GM03348 (cell line): ENCODE measurements around the gene AGAP3.

Experiments
- DNase-seq: peaks from one replicate; pipeline ENCODE4 v3.0.0; 2012; ENCODE audit warnings: low spot score

The AGAP3 gene

DNA sequence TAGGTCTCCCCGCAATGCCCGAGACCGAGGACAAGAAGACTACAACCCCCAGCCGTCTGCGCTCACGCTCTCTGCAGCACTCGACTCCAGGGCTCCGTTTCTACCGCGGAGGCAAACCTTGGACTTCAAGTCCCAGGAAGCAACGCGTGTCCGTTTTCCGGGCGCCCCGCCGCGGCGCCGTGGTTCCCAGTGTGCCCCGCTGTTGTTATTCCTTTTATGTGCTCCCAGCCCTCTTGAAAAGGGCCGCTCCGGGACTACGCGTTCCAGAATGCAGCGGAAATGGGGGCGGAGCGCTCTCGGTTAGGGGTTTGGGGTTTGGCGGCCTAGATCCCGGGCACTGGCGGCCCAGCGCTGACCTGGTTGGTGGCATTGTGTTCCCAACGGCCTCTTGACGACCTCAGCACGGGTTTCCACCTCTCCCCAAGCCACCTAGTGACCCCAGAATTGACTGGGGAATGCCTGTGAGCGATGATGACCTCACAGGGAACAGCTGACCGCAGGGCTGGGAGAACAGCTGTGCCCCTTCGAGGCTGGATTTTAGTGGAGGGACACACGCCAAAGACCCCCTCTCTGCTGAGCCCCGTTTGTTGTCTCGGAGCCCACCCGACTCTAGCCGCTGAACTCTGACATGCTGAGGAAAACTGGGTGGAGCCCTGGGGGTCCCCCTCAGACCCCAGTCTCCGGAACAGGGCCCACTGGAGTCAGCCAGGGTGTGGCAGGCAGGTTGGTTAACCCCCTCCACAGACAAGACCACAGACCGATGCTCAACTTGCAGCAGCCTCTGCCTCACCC, 28.1 kb upstream of the AGAP3 start:
- DNase-seq, result peak; percentile 98

DNA sequence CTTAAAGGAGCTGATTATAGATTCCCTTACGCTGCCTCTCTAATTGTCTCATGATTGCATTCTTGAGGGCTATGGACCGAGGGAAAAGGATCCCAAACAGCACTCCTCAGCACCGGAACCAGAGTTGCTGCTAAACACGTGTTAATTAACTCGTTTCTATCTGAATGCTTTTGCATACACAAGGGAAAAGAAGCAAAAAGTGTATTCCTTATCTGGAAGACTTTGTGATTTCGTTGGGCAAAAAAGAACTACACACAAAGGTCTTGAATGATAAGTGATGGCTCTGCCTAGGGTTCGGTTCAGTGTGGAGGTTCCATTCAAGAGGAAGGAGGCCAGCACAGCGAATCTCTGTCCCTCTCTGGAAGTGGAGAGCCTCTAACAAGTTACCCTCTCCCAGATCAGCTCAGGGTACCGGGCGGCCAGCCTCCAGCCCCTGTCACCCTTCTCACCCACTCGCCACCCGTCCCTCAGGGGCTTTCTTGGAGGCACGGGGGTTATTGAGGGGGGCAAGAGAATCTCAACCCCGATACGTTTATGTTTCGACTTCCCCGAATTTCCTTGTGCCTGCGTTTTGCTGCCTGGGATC, 27.4 kb upstream of the AGAP3 start:
- peak; percentile 22 for DNase-seq

DNA sequence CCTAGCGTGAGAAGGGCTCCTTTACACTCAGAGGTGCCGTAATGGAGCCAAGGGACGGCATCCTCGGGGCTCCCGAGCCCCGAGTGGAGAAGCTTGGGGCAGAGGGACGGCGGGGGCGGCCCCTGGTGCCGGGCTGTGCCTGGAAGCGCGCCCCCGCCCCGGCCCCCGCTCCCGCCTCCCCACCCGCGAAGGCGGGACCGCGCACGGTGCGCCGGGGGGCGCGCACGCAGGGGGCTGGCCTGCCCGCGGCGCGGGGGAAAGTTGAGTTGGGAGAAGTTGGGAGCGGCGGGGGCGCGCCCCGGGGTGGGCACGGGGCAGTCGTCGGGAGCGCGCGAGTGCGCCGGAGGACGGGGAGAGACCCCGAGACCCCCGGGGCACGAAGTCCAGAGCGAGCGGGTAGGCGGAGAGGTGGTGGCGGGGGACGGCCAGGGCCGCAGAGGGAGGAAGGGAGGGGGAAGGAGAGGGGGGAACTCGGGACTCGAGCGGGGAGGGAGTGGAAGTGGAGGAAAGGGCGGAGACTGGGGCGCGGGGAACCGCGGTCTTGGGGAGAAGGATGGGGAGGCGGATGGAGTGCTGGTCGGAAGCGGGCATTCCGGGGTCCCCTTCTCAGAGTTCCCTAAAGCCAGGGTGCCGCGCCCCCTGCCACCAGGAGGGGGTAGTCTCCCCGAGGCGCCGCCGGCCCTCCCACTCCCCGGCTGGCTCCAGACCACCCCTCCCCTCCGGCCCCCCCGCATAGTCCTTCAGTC, 26.7 kb upstream of the AGAP3 start, which contains the start of gene SLC4A2:
Gene SLC4A2, plus strand, starts transcription at position 223 of the 746 bp plus-strand sequence. CDS start 2,399 bp downstream, outside the sequence.
- DNase-seq, result peak; percentile 98

DNA sequence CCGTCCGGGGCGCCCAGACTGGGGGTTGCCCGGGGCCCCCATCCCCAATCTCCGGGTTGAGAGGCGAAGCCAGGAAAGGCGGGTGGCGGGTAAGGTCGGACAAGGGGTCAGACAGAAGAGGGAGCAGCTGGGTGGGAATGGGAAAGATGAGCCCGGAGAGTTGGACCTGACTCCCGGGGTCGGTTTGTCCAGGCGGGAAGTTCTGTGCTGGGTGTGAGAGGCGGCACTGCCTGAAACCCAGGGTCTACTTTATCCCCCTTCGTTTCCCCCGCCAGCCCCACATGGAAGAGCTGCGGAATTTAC, 26.2 kb upstream of the AGAP3 start:
- DNase-seq, result no peak

DNA sequence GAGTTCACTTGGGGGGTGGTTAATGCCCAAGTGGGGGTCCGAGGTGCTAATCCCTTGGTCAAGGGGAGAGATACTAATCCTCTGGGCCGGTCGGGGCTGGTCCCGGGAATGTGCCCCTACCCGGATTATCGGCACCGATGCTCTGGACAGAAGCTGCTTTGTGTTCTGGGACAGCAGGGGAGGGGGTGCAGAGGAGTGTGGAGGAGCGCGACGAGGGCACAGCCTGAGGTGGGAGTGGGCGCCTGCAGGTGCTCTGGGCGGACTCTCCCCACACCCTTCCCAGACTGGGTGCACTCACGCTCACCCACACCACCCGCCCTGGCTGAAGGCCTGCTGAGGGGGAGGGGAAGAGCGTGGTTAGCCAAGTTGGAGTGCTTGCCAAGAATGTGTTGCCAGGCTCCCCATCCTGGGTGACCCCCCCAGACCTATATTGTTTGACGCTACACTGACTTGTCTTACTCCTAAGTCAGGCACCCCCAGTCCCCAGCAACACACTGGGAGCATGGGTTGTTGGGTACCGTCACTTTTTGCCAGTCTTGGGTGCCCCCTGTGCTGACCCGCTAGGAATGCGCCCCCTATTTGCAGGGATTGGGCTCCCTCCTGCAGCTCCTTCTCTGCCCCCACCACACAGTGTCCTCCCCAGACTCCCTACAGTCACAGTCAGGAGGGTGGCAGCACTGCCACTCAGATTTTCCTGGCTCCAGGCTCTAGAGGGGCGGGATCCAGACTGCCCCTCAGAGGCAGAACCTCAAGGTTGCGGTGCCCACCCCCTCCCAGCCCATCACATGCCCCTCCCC, 25.7 kb upstream of the AGAP3 start:
- DNase-seq, result peak; percentile 58

DNA sequence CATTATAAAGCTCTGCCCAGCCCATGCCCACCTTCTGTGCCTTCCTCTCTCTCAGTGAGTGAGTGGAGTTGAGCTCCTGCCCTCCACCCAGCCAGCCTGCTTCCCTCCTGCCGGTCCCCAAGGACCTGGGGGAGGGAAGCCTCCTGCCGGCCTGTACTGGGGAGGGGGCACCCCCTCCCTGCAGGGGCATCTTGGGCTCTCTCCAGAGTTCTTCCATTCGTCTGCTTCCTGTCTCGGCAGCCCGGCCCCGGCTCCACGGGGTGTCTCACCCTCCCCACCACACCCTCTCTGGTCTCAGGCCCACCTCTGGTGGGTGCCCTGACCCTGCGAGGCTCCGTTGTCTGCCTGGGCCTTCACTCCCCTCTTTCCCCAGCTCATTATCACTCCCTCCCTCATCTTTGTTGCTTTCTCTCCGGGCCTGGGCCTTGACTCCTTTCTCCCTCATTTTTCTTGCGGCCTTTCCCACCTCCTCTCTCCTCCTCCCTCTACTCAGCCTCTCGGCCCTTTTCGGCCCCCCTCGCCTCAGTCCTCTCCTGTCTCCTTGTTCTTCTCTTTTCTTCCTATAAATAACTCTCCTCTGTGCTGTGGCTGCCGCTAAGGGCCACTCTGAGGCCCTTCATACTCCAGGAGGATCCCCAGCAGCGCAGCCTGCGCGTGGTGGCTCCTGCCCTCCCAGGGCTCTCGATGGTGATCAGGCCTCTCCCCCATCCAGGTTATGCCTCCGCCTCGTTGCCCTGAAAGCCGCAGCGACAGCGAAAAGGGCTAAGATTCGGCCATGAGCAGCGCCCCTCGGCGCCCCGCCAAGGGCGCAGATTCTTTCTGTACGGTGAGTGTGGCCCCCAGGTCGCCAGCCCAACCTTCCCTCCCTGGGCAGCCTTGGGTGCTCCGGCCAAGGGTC, 24.8 kb upstream of the AGAP3 start:
- DNase-seq, result no peak

DNA sequence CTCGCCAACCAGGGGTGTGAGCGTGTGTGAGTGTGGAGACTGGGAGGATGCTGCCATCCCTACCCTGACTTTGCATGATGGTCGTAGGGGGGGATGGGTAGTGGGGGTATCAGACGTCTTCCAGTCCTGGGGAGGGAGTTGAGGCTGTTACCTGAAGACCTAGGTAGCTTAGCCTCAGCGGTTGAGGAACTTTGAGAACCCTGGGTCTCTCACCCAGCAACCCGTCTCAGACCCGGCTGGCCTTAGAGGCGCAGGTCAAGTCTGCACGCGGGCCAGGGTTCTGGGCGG, 24.2 kb upstream of the AGAP3 start:
- DNase-seq, result no peak

DNA sequence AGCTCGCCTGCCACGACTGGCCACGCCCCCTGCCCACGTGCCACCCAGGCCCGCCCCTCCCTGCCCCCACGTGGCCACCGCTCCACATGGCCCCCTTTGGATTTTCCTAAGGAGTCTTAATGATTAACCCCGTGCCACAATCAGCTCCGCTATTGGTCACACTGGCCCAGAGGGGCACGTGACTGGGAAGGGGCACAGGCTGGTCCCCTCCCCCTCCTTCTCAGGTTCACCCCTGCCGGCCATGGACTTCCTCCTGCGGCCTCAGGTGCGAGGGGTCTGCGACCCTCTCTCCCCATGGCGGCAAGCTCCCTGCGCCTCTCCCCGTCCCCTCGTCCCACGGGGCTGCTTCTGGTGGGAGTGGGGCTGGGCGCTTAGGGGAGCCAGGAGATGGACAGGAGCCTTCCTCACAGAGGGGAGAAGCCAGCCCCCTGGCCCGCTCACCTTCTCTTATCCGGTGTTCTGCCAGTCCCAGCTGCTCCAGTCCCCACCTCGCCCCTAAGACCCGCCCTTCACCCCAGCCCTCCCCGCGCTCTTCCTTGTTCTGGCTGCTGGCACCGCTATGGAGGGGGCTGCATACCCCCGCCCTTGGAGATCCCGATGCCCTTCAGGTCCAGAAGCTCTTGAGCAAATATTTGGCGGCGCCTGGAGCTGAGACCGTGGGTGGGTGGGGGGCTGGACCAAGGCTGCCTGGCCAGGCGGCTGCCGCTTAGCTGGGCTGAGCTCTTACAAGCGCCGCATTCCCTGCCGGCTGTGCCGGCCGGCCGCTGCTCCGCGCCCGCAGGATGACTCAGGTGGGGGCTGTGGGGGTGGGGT, 23.7 kb upstream of the AGAP3 start:
- DNase-seq, result peak; percentile 44

DNA sequence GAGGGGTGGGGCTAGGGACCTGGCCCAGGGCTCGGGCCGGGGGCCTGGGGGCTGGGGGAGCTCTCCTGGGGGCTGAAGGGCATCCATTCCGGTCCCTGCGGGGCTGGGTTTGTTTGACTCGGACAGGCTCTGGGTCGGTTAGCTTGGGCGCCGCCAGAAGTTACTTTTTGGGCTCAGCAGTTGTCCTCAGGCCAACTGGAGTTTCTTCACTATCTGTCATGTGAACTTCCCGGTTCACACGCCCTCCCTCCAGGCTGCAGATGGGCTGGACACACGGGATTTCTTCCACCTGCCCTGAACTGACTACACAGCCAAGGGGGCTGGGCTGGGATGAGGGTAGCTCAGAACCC, 23.1 kb upstream of the AGAP3 start:
- no peak for DNase-seq

DNA sequence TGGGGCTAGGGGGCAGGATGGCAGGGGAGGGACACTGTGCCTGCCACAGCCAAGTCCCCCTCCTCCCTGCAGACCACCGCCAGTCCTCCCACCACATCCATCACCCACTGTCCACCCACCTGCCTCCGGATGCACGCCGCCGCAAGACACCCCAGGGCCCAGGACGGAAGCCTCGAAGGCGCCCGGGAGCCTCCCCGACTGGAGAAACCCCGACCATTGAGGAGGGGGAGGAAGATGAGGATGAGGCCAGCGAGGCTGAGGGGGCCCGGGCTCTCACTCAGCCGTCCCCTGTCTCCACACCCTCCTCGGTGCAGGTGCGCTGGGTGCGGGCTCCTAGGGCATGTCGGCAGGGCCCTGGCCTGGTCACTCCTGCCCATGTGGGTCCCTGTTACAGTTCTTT, 21.8 kb upstream of the AGAP3 start:
- DNase-seq, result no peak

DNA sequence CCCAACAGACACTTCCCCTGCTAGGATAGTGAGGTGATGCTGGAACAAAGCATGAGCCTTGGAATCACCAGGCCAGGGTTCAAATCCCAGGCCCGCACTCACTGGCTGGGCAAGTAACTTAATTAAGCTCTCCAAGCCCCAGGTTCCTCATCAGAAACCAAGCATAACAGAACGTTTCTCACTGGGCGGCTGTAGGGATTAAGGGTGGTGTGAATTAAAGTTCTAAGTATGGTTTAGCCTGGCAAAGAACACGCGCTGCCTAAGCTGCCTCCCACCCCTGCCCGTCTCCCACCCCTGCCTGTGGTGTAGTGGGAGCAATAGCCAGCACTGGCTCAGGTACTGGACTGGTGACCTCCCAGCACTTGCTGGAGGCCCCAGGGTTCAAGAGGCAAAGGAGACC, 21.3 kb upstream of the AGAP3 start:
- DNase-seq, result no peak

DNA sequence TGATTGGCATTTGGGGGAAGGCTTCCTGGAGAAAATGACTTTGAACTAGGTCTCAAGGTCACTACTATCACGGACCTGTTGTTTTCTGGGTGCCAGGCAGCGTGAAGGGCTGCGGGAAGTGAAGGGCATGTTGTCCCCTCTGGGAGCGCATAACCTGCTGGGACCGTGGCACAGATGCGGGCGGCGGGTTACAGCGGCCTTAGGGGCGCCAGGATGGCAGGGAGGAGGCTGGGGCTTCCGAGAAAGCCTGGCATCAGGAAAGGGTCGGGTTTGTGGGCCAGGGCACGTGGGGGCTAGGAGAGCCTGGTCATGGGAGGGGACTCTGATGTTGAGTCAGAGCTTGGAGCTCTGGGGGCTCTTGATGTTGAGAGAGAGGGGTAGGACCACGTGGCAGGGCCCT, 20.8 kb upstream of the AGAP3 start:
- DNase-seq, result no peak

DNA sequence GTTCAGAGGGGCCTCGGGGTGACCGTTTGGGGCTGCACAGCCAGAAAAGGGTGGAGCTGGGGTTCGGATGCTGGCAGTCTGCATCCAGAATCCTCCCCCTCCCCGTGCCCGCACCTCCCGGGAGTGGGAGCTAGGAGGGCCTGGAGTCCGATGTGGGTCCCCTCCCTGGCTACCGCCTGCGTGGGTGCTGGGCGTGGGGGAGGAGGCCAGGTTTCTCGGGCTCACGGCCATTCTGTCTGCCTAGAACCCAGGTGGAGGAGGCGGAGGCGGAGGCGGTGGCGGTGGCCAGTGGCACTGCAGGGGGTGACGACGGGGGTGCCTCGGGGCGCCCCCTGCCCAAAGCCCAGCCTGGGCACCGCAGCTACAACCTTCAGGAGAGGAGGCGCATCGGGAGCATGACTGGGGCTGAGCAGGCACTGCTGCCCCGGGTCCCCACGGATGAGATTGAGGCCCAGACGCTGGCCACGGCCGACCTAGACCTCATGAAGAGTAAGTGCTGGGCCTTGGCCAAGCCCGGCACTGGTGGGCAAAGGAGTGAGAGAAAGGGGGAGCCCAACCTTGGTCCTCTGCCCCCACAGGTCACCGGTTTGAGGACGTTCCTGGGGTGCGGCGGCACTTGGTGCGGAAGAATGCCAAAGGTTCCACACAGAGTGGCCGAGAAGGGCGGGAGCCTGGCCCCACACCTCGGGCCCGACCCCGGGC, 19.9 kb upstream of the AGAP3 start:
- no peak for DNase-seq

DNA sequence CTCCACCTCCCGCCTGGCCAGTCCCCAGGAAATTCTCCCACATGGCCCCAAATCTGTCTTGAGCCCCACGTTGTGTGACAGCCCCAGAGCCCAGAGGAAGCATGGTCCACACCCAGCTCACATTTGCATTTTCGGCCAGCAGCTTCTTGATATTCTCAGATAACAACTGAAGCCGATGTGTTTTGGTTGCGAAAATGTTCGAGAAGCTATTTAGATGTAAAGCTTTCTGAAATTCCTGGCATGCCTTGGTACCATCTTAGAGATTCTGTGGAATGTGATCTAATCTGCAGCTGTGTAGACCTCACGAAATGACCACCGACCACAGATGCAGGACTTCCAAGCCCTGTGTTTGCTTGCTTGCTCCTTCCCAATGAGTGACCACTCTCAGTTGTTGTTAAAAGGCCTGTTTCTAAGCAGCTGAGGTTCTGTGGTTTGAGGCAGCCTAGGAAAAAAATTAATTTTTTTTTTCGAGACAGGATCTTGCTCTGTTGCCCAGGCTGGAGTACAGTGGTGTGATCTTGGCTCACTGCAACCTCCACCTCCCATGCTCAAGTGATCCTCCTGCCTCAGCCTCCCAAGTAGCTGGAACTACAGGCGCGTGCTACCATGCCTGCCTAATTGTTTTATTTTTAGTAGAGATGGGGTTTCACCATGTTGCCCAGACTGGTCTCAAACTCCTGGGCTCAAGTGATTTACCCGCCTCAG, 18.1 kb upstream of the AGAP3 start:
- DNase-seq, result no peak

DNA sequence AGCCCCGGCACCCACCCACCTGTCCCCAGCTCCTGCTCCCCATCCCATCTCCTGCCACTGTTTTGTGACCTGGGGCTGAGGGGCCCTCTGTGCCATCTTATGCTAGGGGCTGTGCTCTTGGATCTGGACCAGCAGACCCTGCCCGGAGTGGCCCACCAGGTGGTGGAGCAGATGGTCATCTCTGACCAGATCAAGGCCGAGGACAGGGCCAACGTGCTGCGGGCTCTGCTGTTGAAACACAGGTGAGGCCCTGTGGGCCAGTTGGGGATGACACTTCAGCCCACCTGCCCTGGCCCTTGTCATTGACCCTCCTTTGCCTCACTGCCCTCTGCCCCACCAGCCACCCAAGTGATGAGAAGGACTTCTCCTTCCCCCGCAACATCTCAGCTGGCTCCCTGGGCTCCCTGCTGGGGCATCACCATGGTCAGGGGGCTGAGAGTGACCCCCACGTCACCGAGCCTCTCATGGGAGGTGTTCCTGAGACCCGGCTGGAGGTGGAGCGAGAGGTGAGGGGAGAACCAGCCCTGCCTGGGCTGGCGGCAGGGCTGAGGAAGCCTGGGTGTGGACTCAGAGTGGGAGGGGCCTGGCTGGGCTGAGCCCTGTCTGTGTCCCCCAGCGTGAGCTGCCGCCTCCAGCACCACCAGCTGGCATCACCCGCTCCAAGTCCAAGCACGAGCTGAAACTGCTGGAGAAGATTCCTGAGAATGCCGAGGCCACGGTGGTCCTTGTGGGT, 16.3 kb upstream of the AGAP3 start:
- DNase-seq, result no peak

DNA sequence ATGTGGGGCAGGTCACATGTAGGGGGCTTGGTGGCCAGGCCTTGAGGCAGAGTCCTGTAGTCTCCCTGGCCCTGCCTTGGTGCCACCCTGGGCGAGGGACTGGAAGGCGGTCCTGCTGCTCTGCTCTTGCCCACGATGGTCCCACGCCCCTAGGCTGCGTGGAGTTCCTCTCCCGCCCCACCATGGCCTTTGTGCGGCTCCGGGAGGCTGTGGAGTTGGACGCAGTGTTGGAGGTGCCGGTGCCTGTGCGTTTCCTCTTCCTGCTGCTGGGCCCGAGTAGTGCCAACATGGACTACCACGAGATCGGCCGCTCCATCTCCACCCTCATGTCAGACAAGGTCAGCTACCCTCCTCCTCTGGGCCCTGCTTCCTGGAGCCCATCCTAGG, 15.7 kb upstream of the AGAP3 start:
- DNase-seq, result no peak

DNA sequence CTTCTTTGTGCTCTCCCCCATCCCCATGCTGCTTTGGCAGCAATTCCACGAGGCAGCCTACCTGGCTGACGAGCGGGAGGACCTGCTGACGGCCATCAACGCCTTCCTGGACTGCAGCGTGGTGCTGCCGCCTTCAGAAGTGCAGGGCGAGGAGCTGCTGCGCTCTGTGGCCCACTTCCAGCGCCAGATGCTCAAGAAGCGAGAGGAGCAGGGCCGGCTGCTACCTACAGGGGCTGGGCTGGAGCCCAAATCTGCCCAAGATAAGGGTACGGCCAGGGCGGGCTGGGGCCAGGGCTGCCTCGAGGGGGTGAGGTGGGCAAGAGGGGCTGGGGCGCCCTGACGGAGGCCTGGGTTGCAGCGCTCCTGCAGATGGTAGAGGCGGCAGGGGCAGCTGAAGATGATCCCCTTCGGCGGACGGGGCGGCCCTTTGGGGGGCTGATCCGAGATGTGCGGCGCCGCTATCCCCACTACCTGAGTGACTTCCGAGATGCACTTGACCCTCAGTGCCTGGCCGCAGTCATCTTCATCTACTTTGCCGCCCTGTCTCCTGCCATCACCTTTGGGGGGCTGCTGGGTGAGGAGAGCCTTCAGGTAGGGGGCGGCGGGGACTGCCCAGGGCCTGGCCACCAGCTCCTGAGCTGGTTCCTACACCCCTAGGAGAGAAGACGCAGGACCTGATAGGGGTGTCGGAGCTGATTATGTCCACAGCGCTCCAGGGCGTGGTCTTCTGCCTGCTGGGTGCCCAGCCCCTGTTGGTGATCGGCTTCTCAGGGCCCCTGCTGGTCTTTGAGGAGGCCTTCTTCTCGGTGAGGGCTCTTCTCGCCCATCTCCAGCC, 15.0 kb upstream of the AGAP3 start:
- no peak for DNase-seq

DNA sequence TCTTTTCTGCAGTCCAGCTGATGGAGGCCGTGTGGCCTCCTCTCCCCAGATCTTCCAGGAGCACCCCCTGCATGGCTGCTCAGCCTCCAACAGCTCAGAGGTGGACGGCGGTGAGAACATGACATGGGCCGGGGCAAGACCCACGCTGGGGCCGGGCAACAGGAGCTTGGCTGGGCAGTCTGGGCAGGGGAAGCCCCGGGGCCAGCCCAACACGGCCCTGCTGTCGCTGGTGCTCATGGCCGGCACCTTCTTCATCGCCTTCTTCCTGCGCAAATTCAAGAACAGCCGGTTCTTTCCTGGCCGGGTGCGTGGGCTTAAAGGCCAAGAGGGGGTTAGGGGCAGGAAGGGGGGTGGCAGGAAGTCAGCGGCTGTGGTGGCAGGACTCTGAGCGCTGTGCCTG, 12.3 kb upstream of the AGAP3 start:
- no peak for DNase-seq
